HG03575 (cell line): ENCODE measurements around the gene EPB42.
"Not testable (repeated sequence)": the region's sequence is repeated elsewhere in the genome, so short reads cannot be mapped to it uniquely, and the experiment has no call there.

Experiments
- ATAC-seq: cut with Tn5 transposase; IDR thresholded peaks from one replicate; pipeline ENCODE4 v1.9.1; 2021; ENCODE audit not compliant: unreplicated experiment, insufficient number of reproducible peaks, low FRiP score; ENCODE audit errors: extremely low read depth

Gene EPB42

DNA sequence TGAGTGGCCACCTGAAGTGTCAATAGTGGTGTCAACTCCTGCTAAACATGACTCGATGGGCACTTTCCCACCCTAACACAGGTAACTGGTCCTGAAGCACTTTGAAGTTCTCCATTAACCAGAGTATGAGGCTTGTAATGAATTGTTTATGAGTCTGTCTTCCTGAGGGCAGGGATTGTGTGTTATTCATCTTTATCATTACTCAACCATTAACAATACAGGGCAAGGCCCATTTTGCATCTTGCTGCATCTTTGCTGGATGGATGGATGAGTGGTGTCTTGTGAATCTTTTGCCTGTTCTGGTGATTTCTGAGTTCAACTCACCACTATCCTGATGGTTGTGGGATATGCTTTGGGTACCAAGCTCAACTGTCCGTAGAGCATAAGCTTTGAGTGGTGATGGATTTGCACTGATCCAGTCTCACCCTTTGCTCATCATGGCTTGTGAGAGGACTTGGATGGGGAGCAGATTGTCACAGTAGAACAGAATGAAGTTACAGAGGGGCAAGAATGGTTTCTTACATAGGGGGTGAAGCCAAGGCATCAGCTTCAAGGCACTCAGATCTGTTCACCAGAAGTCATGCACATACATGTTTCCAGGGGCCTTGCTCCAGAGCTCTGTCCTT is 22.3 kb upstream of the EPB42 start:
- ATAC-seq, result no peak

- no peak for ATAC-seq
Observed at GRCh38 chr15:43242616-43243015, 21.8 kb upstream of the EPB42 start.

GRCh38 chr15:43241100-43241499 is 20.3 kb upstream of the EPB42 start:
- ATAC-seq, result no peak

DNA sequence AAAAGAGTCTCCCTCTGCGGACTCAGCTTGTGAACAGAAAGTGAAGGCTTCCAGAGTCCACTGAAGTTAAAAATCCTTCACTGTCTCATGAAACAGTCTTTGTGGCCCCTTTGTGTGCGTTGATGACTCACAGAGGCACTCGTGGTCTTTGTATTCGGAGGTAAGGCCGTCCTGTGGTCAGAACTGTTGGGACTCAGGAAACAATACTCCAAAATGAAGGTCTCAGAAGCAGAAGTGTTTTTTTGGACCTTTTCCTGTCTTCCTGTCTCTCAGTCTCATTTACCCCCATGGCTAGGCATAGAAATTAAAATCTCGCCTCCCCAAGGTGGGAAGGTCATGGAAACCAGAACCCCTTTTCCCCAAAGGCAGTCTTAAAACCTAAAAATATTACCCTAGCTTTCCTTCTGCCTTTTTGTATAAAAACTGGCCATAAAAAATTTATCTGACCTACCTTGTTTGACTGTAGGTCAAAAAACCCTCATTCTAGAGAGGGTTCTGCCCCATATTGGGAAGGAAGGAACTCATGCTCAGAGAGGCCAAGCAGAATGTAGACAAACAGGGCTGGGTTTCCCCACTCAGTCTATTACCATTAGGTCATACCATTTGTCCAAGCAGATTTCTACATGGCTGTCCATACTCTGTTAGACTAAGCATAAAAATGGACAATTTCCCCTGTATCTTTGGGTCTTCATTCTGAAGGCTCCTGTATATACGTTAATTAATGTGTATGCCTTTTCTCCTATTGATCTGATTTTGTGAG is 19.1 kb upstream of the EPB42 start:
- no peak for ATAC-seq

- ATAC-seq, result no peak
Observed at GRCh38 chr15:43238671-43239131, 17.9 kb upstream of the EPB42 start.

- no peak for ATAC-seq
Observed at GRCh38 chr15:43237842-43238470, 17.1 kb upstream of the EPB42 start.

GRCh38 chr15:43235536-43235935 is 14.7 kb upstream of the EPB42 start:
- ATAC-seq, result no peak

DNA sequence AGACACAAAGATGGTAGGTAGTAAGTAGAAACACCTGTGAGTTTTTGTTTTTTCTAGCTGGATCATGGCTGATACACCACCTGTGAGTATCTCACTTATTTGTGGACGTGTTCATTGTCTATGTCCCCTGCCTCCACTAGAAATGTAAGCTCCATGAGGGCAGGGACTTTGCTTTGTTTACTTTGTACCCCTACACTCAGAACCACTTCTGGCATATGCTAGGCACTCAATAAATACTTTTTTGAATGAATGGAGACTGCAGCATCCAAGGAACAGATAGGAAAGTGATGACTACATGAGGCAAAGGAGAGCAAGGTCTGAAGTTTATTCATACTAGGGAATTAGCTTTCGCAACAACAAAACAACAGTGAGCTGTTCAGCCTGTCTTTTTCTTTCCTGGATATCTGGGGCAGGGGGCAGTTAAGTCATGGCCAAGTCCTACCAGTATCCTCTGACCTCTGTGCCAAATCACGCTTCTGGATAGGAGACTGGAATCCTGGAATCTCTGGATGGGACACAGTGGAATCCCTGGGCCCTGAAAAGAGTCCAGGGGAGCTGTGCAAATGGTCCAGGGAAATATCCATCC is 11.6 kb upstream of the EPB42 start:
- no peak for ATAC-seq

DNA sequence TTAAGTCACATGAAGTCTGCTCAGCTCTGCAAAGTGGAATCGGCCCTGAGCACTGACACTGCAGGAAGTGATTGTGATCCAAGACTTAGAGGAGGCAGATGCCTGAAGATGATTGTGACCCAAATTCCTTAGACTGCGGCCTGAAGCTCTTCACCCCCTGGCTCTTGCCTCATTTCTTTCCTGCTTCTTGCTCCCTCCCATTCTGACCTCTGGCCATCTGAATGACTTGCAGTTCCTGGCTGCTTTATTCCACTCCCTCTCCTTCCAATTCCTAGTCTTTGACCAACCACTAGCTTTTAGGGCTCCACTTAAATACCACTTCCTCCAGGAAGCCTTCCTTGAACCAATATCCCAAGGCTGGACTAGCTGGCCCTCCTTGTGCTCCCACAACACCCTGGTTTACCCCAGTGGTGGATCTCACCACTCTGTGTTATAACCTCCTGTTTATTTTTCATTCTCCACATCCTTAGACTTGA is 9.9 kb upstream of the EPB42 start:
- no peak for ATAC-seq

- ATAC-seq, result no peak
Observed at GRCh38 chr15:43229977-43230376, 9.2 kb upstream of the EPB42 start.

DNA sequence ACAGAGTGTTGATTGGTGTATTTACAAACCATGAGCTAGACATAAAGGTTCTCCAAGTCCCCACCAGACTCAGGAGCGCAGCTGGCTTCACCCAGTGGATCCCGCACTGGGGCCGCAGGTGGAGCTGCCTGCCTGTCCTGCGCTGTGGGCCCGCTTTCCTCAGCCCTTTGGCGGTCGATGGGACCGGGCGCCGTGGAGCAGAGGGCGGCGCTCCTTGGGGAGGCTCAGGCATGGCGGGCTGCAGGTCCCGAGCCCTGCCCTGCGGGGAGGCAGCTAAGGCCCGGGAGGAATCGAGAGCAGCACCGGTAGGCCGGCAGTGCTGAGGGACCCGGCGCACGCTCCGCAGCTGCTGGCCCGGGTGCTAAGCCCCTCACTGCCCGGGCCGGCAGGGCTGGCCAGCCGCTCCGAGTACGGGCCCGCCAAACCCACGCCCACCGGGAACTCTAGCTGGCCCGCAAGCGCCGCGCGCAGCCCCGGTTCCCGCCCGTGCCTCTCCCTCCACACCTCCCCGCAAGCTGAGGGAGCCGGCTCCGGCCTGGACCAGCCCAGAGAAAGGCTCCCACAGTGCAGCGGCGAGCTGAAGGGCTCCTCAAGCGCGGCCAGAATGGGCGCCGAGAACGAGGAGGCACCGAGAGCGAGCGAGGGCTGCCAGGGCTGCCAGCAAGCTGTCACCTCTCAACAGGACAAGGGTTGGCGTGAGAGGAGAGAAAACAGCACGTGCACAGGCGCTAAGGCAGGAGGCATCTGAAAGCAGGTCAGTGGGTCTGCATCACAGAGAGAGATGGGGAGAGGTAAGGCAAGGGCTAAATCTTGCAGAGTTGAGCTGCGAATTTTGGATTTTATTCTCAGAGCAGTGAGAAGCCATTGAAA is 5.9 kb upstream of the EPB42 start:
- no peak for ATAC-seq

- ATAC-seq, result not testable (repeated sequence)
Observed at GRCh38 chr15:43225950-43226255, 5.1 kb upstream of the EPB42 start.

DNA sequence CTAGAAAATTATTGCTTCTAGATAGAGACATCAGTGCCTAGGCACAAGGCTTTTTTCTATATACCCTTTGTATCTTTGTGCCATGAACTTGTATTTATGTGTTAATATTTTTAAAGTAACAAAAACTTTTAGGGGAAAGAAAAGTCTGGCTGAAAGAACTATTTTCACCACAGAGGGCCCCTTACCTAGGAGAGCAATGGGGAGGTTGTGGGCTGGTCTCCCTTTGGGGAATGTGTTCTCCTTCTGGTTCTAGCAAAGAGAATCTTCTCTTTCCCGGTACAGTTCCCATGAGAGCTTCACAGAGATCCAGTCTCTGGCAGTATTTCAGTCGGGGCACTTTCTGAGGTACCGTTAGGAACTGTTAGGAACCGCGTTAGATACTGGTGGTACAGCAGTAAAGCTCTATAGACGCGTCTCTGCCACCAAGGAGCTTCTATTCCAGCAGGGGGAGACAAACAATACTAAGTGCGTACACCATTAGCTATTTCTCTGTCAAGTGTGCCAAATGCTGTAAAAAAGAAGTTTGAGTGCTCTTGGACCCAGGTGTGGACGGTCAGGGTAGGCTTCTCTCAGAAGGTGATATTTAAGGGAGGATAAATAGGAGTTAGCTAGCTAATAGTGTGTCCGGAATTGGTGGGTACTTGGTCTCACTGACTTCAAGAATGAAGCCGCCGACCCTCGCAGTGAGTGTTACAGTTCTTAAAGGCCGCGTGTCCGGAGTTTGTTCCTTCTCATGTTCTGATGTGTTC is 4.6 kb upstream of the EPB42 start:
- no peak for ATAC-seq

- no peak for ATAC-seq
Observed at GRCh38 chr15:43221422-43221821, 604 bp upstream of the EPB42 start.

DNA sequence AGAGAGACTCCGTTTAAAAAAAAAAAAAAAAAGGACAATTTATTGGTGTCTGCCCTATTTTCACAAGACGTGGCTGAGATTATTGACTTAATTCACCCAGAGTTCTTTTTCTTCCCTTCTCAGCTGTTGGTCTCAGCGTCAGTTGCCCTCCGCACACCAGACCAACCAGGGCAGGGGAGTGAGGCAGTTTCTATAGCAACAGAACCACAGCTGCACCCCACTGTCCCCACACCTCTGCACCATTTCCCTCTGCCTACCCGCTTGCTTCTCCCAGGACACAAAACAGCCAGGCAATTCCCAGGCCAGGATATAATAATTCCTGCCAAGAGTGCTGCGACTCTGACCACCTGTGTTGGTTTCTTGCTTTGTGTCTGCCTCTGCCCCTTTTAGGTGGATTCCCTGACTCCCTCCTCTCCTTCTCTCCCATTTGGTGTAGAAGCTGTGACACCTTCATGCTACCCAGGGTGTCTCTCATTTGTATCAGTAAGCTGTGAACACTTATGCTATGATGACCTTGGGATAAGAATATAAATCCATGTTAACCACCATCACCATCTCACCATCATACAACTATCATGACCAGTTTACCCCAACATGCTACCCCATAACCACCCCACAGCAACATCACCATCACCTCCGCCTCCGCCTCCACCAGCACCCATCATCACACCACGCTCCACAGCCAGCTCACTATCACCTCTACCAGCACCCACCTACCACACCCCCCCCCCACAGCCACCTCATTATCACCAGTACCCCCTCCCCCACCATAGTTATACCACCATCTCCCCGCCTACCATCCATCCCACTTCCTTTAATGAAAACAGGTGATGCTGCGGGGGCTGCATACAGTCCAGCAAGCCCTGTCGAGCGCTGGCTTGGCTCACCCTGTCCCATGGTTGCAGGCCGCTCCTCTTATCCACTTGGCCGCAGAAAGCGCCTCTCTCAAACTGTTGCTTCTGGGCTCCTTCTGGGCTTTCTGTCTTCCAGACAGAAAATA is 589 bp downstream of the EPB42 start:
- no peak for ATAC-seq

- ATAC-seq, result no peak
Observed at GRCh38 chr15:43218908-43219706, 1.7 kb downstream of the EPB42 start.

DNA sequence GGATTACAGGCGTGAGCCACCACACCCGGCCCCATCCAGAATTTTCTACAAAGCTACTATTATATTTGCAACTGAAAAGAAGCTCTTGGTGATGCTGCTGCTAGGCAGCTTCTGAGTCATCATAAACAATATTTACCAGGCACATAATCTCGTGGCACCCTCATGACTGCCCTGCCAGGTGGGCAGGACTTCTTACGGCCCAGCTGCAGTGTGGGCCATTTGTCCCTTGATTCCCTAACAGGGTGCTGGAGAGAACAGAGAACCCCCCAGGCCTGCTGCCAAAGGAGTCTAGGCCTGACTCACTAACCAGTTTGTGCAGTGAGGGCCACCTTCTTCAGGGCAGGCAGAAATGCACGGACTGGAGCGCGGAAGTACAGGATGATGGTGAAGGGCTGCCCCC is 4.9 kb downstream of the EPB42 start:
- ATAC-seq, result no peak
